Pancreas (tissue), 10 donors: Measurements from ENCODE around the gene CCDC28A. TPM values are rescaled to one million over a fixed set of nuclear protein-coding genes. Genes with fewer than 3 reads are reported as not detected.

Source experiments
- ATAC-seq, 4 donors: fragments of 200-7000 bp; cut with Tn5 transposase; one replicate each; pipeline versions ENCODE4 v1.8.0 to v1.9.1; 2020; ENCODE audit warnings: mild to moderate bottlenecking in 4 of 4, moderate library complexity in 4 of 4
- DNase-seq, 6 donors: peaks; one replicate each; pipeline ENCODE4 v3.0.0-alpha.2; 2020
- FAIRE-seq: peaks from 2 replicates; lab custom pipeline; 2012; peaks lifted over from hg19 to GRCh38; lab: Jason Lieb, UNC
- H3K27ac ChIP-seq, 4 donors: fragments of 200-600 bp; sonication (generic); 1 replicate in 3 of 4; 2 replicates in 1 of 4; pipeline versions ENCODE4 v1.5.0 to v1.8.0; 2020
- H3K27me3 ChIP-seq, 4 donors: fragments of 200-600 bp; one replicate each; pipeline ENCODE4 v1.8.0; 2021
- H3K36me3 ChIP-seq, 3 donors: fragments of 200-600 bp; sonication (generic) in 1 of 3; one replicate each; pipeline versions ENCODE4 v1.5.0 to v1.8.0; 2020 to 2021
- H3K4me1 ChIP-seq, 3 donors: fragments of 200-600 bp; one replicate each; pipeline ENCODE4 v1.8.0; 2021
- H3K4me3 ChIP-seq, 4 donors: fragments of 200-600 bp; sonication (generic) in 2 of 4; one replicate each; pipeline versions ENCODE4 v1.5.0 to v1.8.0; 2020 to 2021
- H3K9me3 ChIP-seq, 4 donors: fragments of 200-600 bp; one replicate each; pipeline ENCODE4 v1.8.0; 2021
- WGBS, 2 donors: extraction: QIAGEN DNeasy Blood & Tissue Kit; methylation state at CpG; one replicate each; pipeline ENCODE4 v1.1.7; 2013; 5-methylcytosine and 5-hydroxymethylcytosine counted together
- intact Hi-C, 3 donors: fragments of 100-400 bp; cut with DNase I; formaldehyde crosslinking; loops; one replicate each; pipeline versions ENCODE4 v1.11.1 to v1.14.2; 2022
- polyA plus RNA-seq, 2 donors: library from polyadenylated mRNA; stranded (reverse); fragments of 200-250 nt; gene quantifications; one replicate each; pipeline ENCODE4 v1.2.3, GENCODE V29; 2013
- total RNA-seq, 6 donors: library from RNA; stranded (reverse); fragmentation: NEBNext Ultra II Directional in 4 of 6; extraction: Animal tissue kit (Norgen Biotek cat#: 25700) in 4 of 6; gene quantifications; one replicate each; pipeline versions ENCODE4 v1.2.1 to v1.2.4, GENCODE V29; 2021 to 2023
- TF ChIP-seq, protein P1 (sequence below), 4 donors: fragments of 200-600 bp; sonication (generic) in 3 of 4; IDR thresholded peaks; one replicate each; pipeline versions ENCODE4 v1.5.0 to v1.8.0; 2021; ENCODE audit warnings: antibody characterized with exemption in 4 of 4
- donor health status: healthy with polysubstance abuse.
- donor health status: DM: no; HTN: no; CAD: no; lungs with moderate emphysema.
- donor health status: DM: no; HTN: no; CAD: no.
- donor health status: control.
- donor health status: control.
- donor health status: Bipolar disorder and iron deficiency.
- donor health status: DM: yes; HTN: yes; CAD: no.
- donor health status: DM: no; HTN: no; CAD: no.
- donor health status: DM: no; HTN: no; CAD: no.
- donor health status: DM: yes; HTN: yes; CAD: no.

The CCDC28A gene
- total and polyA plus RNA-seq, 8 donors = 11.3 to 21.3 (median 12.8) TPM

DNA sequence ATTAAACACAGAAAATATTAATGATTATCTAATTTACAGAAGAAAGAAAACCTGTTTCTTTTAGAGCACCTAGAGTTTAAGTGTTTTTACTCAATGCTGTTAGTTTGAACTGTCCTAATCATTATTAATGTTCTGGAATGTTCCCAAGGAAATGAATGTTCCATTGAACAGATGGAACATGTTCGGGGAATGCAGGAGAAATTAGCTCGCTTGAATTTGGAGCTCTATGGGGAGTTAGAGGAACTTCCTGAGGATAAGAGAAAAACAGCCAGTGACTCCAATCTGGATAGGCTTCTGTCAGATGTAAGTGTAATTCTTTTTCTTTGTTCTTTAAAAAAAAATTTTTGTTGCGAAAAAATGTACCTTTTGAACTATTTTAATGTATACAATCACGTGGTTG lies 11.5 kb downstream of the CCDC28A start:
- DNase-seq (no peak), ATAC-seq (no peak), FAIRE-seq (no peak)
- intact Hi-C loops = no loop called here
- Histone ChIP-seq H3K4me1 (no peaks in the 10 kb centered on the region), H3K9me3 (no peaks in the 10 kb centered on the region), H3K27ac (no peak overlapping the region), H3K4me3 (no peak overlapping the region), H3K36me3 (peaks cover 0 to 9% (median 0%) of the 10 kb centered on the region in 3 donors), H3K27me3 (no peaks in the 10 kb centered on the region)
- TF ChIP-seq, protein P1, sequence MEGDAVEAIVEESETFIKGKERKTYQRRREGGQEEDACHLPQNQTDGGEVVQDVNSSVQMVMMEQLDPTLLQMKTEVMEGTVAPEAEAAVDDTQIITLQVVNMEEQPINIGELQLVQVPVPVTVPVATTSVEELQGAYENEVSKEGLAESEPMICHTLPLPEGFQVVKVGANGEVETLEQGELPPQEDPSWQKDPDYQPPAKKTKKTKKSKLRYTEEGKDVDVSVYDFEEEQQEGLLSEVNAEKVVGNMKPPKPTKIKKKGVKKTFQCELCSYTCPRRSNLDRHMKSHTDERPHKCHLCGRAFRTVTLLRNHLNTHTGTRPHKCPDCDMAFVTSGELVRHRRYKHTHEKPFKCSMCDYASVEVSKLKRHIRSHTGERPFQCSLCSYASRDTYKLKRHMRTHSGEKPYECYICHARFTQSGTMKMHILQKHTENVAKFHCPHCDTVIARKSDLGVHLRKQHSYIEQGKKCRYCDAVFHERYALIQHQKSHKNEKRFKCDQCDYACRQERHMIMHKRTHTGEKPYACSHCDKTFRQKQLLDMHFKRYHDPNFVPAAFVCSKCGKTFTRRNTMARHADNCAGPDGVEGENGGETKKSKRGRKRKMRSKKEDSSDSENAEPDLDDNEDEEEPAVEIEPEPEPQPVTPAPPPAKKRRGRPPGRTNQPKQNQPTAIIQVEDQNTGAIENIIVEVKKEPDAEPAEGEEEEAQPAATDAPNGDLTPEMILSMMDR (IDR thresholded peaks at IDR 0.05) = no peak
- 66 to 71% methylated on average over 4 of the region's 4 CpGs for WGBS, 2 donors

DNA sequence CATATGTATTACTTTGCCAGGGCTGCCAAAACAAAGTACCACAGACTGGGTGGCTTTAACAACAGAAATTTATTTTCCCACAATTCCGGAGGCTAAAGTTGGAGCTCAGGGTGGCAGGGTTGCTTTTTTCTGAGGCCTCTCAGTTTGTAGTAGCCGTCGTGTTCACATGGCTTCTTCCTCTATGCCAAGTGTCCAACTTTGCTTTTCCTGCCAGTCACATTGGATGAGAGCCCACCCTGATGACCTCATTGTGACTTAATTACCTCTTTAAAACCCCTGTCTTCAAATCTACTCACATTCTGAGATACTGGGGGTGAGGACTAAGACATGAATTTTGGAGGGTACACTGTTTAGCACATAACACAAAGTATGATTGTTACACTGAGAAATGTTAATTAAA lies 12.4 kb downstream of the CCDC28A start:
- TF ChIP-seq, protein P1 (IDR thresholded peaks at IDR 0.05) = no peak
- DNase-seq (no peak), ATAC-seq (no peak), FAIRE-seq (no peak)
- Histone ChIP-seq H3K4me1 (no peaks in the 10 kb centered on the region), H3K9me3 (no peaks in the 10 kb centered on the region), H3K27ac (no peak overlapping the region), H3K4me3 (no peak overlapping the region), H3K36me3 (peaks cover 0 to 9% (median 0%) of the 10 kb centered on the region in 3 donors), H3K27me3 (no peaks in the 10 kb centered on the region)
- intact Hi-C loops = no loop called here
- 77 to 84% methylated on average over 3 of the region's 3 CpGs for WGBS, 2 donors

DNA sequence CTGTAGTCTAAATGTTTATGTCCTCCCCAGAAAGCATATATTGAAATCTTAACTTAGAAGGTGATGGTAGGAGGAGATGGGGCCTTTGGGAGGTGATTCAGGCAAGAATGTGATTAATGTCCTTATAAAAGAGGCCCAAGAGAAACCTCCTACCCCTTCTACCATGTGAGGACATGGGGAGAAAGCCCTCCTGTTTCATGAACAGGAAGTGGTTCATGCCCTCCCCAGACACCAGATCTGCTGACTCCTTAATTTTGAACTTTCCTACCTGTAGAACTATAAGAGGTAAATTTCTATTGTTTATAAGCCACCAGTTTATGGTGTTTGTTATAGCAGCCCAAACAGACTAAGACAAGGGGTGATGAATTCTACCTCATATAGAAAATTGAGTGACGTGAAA lies 13.6 kb downstream of the CCDC28A start:
- DNase-seq (no peak), FAIRE-seq (no peak), ATAC-seq (no peak)
- no peaks in the 10 kb centered on the region for H3K4me1 ChIP-seq
- no peaks in the 10 kb centered on the region for H3K27me3 ChIP-seq
- TF ChIP-seq, protein P1 (IDR thresholded peaks at IDR 0.05) = no peak
- 93 to 100% methylated on average over 1 of the region's 1 CpG for WGBS, 2 donors
- no peak overlapping the region for H3K4me3 ChIP-seq
- no peaks in the 10 kb centered on the region for H3K9me3 ChIP-seq
- H3K27ac ChIP-seq = no peak overlapping the region
- H3K36me3 ChIP-seq = peaks cover 0 to 9% (median 0%) of the 10 kb centered on the region in 3 donors
- intact Hi-C loops = no loop called here

DNA sequence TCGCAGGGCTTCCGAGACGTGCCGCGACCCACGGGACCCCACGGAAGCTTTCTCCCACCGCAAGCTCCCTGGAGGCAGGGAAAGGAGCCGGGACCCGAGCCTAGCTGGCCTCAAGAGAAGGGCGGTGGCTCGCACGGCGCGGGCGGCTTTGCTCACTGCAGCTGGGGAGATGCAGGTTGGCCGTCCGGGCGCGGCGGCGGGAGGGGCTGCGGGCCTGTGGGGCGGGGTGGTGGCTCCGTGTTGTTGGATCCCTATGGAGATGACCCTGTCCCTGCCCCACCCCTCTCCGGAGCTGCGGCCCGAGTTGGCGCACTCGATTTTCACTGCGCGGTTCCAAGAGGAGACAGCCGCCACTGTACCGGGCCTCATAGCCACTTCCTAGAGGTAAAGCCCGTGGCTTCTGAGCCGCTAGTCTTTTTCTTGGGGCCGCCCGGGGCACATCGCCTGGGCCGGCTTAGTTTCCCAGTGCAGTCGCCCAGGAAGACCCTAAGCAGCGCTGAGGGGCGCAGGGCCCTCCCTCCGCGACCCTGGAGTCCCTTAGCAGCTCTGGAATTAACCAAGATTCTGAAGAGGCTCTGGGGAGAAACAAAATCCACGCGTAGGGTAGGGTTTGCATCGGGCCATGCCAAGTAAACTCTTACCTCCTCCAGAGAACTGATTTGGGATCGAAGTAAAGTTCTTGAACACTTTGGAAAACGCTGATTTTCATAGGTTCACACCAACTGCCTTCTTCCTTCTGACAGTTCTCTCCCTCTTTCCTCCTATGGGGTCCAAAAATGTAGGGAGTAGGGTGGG lies 22.4 kb downstream of the CCDC28A start, which contains the start of gene ECT2L:
Gene ECT2L, plus strand, starts transcription at position 279 of the 795 bp plus-strand sequence. CDS start 17,188 bp downstream, outside the sequence.
- Histone ChIP-seq H3K36me3 (no peaks in the 10 kb centered on the region), H3K27me3 (no peaks in the 10 kb centered on the region), H3K9me3 (no peaks in the 10 kb centered on the region), H3K4me1 (no peaks in the 10 kb centered on the region), H3K27ac (no peak within 1 kb of the TSS), H3K4me3 (peak within 1 kb of the TSS in 2 of 4 donors; percentile 2 to 29)
- intact Hi-C loops = no loop called here
- ATAC-seq = peak; percentile 61 to 85 (median 82)
- TF ChIP-seq, protein P1 (IDR thresholded peaks at IDR 0.05) = no peak
- FAIRE-seq = no peak
- DNase-seq = peak in 5 of 6 donors; percentile 29 to 74 (median 42)
- WGBS, 2 donors = 29% methylated on average over 45 to 50 of the region's 50 CpGs

DNA sequence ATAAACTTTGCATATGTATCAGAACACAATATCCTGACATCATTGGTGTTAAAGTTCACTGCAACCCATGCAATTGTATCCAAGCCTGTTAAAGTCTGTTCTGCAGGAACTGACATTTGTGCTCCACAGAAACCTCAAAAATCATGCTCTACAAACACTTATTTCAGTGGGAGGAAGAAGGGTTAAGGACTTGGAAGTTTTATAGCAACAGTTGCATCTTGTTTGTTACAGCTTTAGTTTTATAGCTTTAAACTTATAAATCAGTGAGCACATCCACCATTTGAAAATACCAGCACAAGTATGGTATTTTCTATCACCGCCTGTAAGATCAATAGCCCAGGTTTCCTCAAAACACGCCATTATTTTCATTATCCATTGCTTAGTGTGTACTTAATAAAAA lies 23.2 kb downstream of the CCDC28A start:
- ATAC-seq (no peak), FAIRE-seq (no peak), DNase-seq (no peak)
- intact Hi-C loops = no loop called here
- Histone ChIP-seq H3K4me1 (no peaks in the 10 kb centered on the region), H3K36me3 (no peaks in the 10 kb centered on the region), H3K27me3 (no peaks in the 10 kb centered on the region), H3K4me3 (no peak overlapping the region), H3K9me3 (no peaks in the 10 kb centered on the region), H3K27ac (no peak overlapping the region)
- WGBS, 2 donors = 78 to 81% methylated on average over 2 of the region's 2 CpGs
- TF ChIP-seq, protein P1 (IDR thresholded peaks at IDR 0.05) = no peak
